ENCODE measurements around the gene AFAP1L1.

- TF ChIP-seq ZNF384 (IDR thresholded peaks at IDR 0.05) (no peak), SUZ12 (IDR thresholded peaks at IDR 0.05) (no peak), SP1 (IDR thresholded peaks at IDR 0.05) (no peak), FOXM1 (IDR thresholded peaks at IDR 0.05; ENCODE audit: borderline replicate concordance) (no peak), CTBP1 (IDR thresholded peaks at IDR 0.05; ENCODE audit: borderline replicate concordance) (no peak), PKNOX1 (IDR thresholded peaks at IDR 0.05) (no peak), LEF1 (IDR thresholded peaks at IDR 0.05; ENCODE audit: borderline replicate concordance) (no peak), ELF4 (IDR thresholded peaks at IDR 0.05) (no peak), L3MBTL2 (conservative IDR thresholded peaks at IDR 0.05) (no peak), FOXA1 (IDR thresholded peaks at IDR 0.05) (no peak), FOXK2 (IDR thresholded peaks at IDR 0.05) (no peak), TARDBP (IDR thresholded peaks at IDR 0.05) (no peak), NFRKB (IDR thresholded peaks at IDR 0.05) (no peak)
Measured at GRCh38 chr5:149242339-149242738, 29.3 kb upstream of the AFAP1L1 start.
